Gastroesophageal sphincter (tissue), 3 donors: ENCODE data around the gene CSF3R.

Source experiments
- EP300 ChIP-seq: sonication (generic); formaldehyde crosslinking; IDR thresholded peaks from one replicate; pipeline ENCODE4 v1.6.1; 2017; ENCODE audit warnings: antibody characterized with exemption, mild to moderate bottlenecking
- POLR2A ChIP-seq, 2 donors: fragments of 450-650 bp; IDR thresholded peaks; one replicate each; pipeline ENCODE4 v1.6.1; 2017; ENCODE audit warnings: antibody characterized with exemption in 2 of 2, mild to moderate bottlenecking in 2 of 2, moderate library complexity in 1 of 2
- POLR2AphosphoS5 ChIP-seq: sonication (generic); formaldehyde crosslinking; IDR thresholded peaks from one replicate; pipeline ENCODE4 v1.6.1; 2017; ENCODE audit warnings: antibody characterized with exemption
- TF ChIP-seq, protein P1 (sequence below), 4 experiments: fragments of 200-600 bp in 2 of 4; fragments of 450-650 bp in 2 of 4; sonication (generic) in 1 of 4; IDR thresholded peaks; one replicate each; pipeline ENCODE4 v1.5.1; 2017 to 2019; ENCODE audit warnings: antibody characterized with exemption in 4 of 4, mild to moderate bottlenecking in 2 of 4, moderate library complexity in 2 of 4

DNA sequence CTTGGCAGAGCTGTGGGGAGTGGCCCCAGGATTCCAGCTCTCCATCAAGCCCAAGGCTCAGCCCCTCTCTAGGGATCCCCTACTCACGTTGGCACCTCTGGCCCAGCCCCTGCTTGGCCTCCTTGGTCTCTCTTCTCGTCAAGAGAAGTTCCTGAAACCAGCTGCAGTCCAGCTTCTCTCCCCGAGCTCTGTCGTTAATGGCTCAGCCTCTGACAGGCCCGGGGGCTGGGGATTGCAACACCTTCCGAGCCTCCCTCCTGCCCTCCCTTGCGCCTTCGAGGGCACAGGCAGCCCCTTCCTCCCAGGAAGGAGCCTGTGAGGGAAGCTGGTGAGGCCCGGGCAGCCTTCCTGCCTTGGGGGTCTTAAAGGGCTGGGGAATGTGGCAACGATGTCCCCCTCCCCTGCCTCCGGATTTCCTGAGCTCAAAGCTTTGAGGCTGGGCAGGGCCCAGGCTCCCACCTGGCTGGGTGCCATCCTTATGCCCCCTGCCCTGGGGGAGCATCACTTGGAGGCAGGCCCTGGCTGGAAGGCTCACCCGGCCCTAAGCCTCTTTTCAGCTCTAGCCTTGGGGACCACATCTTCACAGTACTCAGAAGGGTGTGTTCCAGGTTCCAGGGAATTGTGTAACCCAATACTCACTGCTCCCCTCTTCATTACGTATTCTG, at the start of gene CSF3R:
- TF ChIP-seq, protein P1, sequence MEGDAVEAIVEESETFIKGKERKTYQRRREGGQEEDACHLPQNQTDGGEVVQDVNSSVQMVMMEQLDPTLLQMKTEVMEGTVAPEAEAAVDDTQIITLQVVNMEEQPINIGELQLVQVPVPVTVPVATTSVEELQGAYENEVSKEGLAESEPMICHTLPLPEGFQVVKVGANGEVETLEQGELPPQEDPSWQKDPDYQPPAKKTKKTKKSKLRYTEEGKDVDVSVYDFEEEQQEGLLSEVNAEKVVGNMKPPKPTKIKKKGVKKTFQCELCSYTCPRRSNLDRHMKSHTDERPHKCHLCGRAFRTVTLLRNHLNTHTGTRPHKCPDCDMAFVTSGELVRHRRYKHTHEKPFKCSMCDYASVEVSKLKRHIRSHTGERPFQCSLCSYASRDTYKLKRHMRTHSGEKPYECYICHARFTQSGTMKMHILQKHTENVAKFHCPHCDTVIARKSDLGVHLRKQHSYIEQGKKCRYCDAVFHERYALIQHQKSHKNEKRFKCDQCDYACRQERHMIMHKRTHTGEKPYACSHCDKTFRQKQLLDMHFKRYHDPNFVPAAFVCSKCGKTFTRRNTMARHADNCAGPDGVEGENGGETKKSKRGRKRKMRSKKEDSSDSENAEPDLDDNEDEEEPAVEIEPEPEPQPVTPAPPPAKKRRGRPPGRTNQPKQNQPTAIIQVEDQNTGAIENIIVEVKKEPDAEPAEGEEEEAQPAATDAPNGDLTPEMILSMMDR (IDR thresholded peaks at IDR 0.05), result no peak
- no peak for TF ChIP-seq POLR2A (IDR thresholded peaks at IDR 0.05)
- no peak for TF ChIP-seq POLR2AphosphoS5
- no peak for TF ChIP-seq EP300
